Activated T-cell treated with anti-CD3 and anti-CD28 coated beads, Interleukin-2, amount 50 U/mL, for 1 hour (primary cell): ENCODE data around the gene EPB41L1.

Experiments used
- DNase-seq: peaks from one replicate; pipeline ENCODE4 v3.0.0-alpha.2; 2020

EPB41L1 gene

DNA sequence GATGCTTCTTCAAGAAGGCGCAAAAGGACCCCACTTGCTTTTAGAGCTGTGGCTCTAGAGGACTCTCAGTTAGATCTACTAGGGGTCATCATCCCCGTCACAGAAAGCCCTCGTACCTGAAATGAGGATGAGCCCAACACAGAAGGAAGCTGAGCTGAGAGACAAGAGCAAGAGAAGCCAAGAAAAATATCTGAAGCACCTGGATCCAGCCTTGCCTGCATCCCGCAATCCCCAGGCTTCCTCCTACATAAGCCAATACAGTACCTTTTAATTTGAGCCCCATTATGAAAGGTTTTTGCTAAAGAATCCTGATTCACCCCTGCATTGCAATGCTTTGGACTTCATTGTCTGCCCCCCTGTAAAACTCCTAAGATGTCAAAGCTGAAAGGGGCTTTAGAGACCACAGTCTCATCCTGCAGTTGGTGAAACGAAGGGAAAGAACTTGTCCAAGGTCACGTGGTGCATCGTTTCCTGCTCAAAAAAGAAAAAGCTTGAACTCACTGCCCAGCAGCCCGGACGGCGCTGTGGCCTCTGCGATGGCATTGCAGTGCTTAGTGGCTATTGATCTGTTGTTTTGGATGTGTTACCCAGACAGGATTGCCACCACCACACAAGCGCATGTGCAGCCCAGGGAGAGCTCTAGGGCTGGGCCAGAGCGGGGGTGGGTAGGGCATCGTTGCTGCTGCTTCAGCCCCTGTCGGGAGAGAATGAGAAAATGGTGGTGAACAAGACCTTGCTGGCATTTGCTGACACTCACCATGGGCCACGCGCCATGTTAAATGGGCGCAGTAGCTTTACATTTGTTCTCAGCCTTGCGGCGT lies 110.1 kb downstream of the EPB41L1 start:
- no peak for DNase-seq

DNA sequence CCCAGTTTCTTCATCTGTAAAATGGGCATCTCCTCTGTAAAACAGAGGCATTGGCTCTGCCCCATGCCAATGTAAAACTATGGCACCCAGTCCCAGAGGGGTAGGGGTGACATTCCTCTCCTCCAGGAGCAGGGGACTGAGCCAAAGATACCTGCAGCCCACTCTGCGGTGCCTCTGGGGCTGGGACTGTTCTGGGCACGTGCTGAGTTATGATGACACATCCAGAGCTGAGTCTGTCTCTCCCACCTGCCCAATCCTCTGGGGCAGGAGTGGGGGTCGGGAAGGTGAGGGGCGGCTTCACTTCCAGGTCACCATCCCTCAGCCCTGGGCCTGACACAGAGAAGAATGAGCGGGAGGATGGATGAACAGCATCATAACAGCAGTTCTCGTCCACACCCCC lies 111.6 kb downstream of the EPB41L1 start:
- DNase-seq, result no peak

DNA sequence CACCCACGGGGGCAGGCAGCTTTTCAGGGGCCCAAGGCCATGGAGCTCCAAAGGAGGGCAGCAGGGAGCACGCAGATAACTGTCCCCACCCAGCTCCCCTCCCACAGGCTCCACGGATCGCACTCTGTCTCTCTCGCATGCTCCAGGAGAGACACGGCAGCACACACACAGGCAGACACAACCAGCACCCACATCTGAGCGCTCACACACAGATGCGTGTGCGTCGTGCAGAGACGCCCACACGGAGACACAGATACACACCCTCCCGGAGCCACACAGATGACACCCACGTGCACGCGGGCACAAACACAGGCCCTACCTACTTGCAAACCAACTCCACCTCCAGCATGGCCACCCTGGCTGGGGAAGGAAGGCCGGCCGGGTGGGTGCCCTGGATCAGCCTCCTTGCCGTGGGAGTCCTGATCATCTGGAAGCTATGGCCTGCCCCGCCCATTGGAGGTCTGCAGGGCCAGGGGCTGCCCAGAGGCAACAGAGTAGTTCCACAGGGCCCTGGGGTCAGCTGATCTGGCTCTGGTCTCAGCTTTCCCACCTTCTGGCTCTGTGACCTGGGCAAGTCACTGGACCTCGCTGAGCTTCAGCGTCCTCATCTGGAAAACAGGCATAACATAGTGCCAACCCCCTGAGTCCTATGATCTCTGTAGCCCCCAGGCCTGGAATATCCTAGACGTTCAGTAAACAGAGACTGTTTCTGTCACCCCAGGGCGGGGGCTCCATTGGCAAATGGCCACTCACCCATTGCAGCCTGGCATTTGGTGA lies 113.3 kb downstream of the EPB41L1 start:
- DNase-seq, result no peak

DNA sequence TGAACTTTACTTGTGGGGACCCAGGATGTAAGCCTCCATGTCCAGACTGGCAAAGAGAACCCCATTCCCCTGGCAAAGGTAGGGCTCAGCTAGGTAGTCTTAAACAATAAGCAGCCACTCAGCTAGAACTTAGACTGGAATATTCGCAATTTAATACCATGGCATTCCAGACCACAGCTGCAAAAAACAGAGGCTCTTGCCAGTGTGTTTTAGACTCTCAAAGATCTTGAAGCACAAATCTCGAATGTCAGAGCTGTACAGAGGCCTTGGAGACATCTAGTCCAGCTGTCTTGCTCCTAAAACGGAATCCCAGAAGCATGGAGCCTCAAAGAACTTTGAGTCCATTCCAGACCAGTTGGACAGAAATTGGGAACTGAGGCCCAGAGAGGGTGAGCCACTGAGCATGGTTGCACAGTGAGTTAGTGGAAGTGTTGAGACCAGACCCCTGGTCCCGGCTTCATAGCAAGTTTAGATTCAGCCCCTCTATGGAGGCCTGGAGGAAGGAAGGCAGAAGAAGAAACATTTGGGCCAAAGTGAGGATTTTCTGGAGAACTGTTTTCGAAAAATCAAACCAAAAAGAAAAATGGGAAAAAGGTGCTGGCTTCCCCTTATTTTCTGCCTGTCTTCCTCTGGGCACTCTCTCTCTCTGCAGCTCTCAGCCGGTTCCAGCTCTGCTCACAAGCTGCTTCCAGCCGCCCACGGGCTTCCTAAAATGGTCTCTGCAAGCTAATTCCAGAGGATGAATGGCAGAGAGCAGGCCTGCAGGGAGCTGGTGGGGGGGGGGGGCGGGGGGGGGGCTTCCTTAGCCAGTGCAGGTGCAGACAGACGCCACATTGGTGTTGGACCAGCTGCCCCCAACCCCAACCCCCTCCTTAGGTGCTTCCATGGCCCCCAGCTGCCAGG lies 114.2 kb downstream of the EPB41L1 start:
- no peak for DNase-seq

DNA sequence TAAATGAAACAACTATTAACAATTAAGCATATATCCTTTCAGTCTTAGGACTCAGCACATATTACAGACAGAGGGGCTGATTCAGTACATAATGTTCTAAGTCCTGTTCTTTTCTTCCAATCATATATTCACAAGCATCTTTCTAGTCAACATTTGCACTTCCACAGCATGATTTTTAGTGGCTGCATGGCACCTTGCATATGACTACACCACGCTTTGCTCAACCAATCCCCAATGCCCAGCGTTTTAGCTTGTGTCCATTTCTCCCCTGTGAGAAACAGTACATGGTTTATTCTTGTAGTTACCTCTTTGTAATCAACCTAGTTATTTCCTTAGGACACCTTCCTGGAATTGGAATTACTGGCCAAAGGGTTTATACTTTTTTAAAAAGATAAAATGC lies 115.0 kb downstream of the EPB41L1 start:
- no peak for DNase-seq

DNA sequence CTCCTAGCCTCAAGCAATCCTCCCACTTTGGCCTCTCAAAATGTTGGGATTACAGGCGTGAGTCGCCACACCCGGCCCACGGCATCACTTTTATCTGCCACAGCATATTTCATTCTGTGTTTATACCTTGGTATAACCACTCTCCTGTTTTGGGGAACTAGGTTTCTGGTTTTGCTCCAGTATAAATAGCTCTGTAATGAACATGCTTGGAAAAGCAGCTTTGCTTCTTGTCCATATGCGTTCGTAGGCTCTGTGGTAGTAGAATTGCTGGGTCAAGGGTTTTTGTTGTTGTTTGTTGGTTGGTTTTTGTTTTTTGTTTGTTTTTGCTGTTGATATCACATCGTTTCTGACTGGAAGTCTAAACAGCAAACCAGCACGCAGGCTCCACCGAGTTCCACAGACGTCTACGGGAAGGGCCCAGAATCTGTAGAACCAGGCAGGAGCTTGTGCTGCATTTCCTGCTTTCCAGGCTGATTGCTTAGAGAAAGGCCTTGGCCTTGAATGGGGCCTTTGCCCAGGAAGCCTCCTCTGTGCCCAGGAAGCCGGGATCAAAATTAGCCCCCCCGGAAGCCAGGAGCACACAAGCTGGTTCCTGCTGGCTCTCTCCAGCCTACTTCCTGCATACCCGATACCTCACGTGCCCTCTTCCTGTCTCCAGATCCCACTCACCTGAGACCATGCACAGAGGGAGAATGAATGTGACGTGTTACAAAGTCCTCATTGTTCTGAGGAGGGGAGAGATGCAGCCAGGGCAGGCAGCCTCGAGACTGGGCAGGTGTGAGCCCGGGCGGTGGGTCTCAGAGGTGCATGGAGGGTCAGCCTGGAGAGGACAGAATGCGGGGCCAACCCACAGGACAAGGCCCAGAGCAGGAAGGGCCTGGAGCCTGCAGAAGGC lies 116.5 kb downstream of the EPB41L1 start:
- DNase-seq, result no peak

DNA sequence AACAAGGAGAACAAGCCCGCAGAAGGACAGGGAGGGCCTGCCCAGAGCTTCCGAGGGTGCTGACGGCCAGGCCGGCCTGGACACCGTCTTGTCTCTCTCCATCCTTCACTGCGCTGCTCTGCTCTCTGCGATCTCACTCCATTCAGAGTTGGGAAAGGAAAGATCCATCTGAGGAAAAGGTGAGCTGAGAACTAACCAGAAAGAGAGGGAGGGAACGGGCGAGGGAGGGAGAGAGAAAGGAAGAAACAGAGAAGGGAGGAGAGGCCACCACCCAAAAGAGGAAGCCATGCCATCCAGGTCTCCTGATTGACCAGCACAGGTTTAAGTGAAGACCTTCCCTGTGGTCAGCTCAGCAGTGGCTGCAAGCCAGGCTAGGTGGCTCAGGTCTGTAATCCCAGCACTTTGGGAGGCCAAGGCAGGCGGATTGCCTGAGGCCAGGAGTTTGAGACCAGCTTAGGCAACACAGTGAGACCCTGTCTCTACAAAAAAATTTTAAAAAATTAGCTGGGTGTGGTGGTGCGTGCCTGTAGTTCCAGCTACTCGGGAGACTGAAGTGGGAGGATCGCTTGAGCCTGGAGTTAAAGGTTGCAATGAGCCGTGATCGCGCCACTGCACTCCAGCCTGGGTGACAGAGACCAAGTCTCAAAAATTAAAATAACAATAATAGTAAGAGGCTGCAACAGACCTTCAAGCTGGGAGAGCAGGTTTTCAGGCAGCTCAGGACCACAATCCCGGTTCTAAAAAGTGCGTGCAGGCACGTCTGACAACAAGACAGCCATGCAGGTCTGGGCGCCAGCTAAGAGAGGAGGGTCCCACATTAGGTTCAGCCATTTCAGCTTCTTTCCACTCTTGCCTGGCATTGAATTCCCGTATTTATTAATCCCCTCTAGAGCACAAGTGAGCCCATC lies 117.4 kb downstream of the EPB41L1 start:
- no peak for DNase-seq

DNA sequence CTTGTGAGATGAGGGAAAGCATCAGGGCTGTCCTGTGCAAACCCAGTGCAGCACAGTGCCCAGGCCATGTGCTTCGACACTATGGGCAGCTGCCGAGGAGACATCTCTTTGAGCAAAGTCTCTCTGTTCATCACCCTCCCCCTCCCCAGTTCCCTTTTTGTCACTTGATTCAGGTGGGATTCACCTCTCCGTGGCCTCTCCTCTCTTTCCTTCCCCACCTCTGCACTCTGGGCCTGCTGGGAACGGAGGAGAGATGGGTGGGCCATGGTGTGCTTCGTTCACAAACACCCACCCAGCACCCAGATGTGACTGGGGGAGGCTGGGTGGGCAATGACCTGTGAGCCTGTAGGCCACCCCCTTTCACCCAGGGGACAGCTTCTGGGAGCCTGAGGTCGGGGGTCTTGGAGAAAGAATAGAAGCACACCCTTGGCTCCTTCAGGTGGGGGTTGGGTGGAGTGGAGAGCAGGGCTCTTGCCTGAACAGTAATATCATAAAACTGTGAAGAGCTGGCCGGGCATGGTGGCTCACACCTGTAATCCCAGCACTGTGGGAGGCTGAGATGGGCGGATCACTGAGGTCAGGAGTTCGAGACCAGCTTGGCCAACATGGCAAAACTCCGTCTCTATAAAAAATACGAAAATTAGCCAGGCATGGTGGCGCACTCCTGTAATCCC lies 118.1 kb downstream of the EPB41L1 start:
- DNase-seq, result no peak

DNA sequence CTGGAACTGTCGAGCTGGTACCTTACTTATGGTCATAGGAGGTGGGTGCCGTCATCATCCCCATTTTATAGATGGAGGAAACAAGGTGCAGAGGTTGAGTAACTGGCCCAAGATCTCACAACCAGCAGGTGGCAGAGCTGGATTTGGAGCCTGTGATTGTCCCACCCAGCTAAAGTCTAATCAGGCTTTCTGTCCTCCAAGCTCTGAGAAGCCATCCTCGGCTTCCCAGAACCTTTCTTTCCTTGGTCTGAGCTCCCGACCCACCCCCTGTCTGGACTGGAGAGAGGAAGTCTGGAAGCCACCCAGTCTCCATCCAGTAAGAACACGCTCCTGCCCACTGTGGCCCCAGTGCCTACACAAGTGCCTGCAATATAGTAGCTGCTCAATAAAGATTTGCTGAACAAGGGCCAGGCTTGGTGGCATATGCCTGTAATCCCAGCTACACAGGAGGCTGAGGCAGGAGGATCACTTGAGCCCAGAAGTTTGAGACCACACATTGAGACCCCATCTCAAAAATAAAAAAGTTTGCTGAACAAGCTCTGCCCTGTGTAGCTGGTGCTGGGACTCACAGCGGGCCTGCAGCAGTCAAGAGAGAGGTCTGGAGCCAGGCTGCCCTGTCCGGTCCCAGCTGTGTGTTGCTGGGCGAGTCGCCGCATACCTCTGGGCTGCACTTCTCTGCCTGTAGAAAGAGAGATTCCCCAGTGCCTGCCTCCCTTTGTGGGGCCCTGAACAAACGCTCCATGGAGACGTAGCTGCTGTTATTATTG lies 119.1 kb downstream of the EPB41L1 start:
- DNase-seq, result no peak

DNA sequence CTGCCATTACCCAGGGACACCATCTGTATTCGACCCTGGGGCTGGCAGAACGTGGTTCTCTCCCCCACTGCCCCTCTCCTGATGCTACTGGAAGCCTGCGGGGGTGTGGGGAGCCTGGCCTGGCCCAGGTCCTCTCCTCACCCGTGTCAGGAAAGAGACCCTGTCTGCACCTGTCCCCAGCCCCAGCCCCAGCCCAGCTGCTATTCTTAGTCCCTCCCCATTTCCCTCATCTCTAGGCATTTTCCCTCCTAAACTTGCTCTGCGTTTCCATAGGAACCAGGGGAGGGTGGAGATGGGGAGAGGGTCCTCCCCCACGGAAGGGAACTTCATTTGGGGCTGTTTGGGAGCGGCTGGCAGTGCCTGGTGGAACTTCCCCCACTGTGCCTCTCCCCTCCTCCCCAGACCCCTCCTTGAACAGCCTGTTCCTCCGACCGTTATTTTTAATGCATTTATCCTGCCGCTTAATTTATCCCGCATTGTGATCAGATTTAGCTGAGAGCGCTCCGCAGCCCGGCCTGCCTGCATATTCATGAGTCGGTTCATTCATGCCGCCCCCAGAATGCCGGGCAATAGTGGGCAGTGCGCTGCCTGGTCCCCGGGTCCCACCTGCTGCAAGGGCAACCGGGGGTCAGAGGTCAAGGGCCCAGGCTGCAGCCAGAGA lies 119.8 kb downstream of the EPB41L1 start:
- no peak for DNase-seq

DNA sequence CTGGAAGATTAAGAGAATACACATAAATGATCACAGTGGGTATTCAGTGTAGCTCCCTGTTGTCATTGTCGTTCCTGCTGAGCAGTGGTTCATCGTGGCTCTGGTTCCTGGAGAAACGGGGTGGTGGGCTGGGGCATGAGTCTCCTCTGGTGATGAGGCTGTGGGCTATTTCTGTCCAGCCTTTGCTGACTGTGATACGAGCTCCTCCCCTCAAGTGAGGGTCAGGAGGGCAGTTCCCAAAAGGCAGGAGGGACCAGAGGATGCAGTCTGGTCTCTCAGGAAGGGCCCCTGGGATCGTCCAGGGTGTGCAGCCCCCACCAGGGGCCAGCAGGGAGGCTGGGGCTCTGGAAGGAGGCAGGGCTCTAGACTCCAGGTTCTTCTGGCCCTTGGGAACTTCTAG lies 120.5 kb downstream of the EPB41L1 start:
- no peak for DNase-seq

DNA sequence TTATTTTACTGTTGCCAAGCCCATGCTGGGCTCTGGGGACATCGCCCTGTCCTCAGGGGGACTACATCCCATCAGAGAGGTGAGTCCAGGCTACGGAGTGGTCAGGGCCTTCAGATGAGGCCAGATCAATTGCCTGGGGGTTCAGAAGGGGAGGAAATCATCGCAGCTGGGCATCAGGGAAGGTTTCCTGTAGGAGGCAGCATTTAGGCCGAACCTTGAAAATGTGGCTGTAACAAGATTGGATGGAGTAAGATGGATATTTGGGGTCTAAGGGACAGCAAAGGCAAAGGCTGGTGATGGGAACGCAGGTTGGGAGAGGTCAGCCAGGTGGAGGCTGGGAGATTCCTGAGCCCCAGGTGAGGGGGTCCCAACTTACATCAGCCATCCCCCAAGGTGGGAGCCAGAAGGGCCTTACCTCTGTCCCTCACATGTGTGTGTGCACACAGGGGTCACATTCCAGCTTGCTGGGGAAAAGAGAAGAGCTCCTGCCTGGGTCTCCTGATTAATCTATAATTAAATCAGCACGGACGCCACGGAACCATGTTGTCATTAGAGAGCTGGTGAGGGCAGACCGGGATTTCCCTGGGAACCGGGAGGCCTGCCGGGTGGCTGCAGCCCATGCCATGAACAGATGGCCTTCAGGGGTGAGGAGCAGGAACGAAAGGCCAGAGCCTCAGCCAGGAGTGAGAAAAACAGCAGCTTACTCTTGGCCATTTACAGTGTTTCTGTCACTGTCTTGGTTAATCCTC lies 121.1 kb downstream of the EPB41L1 start:
- DNase-seq, result no peak

DNA sequence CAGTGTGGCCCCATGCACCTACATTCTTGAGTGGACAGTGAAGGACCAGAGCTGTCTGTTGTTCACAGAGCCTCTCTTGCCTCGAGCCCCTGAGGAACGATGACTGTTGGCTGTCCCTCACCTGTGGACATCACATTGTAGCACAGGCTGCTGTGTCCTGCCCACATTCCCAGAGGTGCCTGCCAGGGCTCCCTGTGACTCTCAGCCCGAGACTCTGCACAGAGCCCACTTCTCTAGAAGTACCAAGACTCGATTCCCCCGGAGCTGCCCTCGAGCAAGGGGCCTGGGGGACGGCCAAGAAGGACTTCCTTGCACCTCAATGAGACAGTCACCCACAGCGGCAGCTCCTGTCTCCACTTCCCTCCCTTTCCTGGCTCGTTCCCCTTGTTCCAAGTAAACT lies 123.0 kb downstream of the EPB41L1 start:
- no peak for DNase-seq

DNA sequence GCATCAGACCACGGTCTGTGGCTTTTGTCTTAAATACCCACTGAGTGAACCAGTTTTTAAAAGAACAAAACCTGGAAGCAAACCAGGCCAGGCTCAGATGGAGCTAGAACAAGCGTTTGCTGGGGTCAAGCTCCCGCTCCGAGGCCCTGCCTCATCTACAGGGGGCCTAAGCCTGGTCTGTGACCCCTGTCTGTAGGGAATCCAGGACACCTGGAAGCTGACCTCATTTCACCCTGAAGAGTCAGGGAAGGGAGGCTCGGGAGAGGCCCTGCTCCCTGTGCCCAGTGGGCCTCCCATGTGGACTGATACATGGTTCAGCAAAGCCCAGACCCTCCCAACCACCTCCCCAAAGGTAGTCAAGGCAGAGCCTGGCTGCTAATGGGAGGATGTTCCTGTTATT lies 124.8 kb downstream of the EPB41L1 start:
- DNase-seq, result no peak

DNA sequence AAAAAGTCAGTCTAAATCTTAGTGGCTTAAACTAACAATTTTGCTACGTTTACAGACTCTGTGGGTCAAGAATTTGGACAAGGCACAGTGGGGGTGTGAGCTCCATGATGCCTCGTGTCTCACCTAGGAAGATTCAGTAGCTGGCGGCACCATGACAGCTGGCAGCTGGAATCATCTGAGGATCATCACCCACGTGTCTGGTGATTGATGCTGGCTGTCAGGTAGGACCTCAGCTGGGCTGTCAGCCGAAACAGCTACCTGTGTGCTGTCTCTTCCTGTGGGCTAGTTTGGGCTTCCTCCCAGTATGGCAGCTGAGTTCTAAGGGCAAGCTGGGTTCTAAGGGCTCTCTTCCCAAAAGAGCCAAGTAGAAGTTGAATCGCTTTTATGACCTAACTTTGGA lies 125.2 kb downstream of the EPB41L1 start:
- no peak for DNase-seq

DNA sequence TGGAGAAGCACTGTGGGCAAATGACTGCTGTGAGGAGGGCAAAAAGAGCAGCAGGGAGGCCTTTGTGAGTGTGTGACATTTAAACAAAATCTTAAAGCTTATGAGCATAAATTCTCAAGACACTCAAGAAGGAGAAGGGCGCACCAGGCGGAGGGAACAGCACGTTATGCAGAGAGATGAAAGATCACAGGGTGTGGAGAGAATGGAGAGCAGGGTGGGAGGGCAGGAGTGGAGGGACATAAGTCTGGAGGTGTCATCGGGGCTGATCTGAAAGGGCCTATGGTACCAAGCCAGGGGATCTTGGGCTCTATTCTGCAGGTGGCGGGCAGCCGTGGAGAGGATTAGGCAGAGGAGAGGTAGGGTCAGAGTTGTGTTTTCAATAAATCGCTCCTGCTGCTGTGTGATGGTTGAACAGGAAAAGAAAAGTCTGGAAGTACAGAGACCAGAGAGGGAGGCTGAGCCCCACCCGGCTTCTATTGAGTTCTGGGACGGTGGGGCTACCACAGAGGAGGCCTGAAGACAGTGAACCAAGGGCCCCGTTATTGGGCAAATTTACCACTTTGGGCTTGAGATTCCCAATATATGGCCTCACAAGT lies 127.3 kb downstream of the EPB41L1 start:
- no peak for DNase-seq
